CD4-positive, alpha-beta T cell (primary cell): ENCODE results near the gene NOTO. TPM values are rescaled to one million over a fixed set of nuclear protein-coding genes. Genes with fewer than 3 reads are reported as not detected.

ENCODE experiments used
- ATAC-seq: fragments of 200-7000 bp; cut with Tn5 transposase; one replicate; pipeline ENCODE4 v1.10.0; 2022; ENCODE audit warnings: mild to moderate bottlenecking; ENCODE audit not compliant: poor library complexity
- CTCF ChIA-PET: fragments of 350-600 bp; sonication (Branson Sonifier 250); formaldehyde crosslinking; loops from one replicate; lab custom pipeline; 2021; ENCODE audit warnings: antibody characterized with exemption, inconsistent platforms; lab: Charles Lee
- POLR2A ChIA-PET: fragments of 350-600 bp; sonication (Branson Sonifier 250); formaldehyde crosslinking; loops from one replicate; lab custom pipeline; 2021; ENCODE audit warnings: antibody characterized with exemption, inconsistent platforms; lab: Charles Lee
- DNase-seq, 14 experiments: peaks; one replicate each; pipeline ENCODE4 v3.0.0-alpha.2; 2013 to 2020; ENCODE audit warnings: mixed read lengths in 2 of 14
- H3K27ac ChIP-seq, 2 donors: one replicate each; pipeline versions ENCODE4 v1.5.1 to v1.7.0; 2013; ENCODE audit warnings: low read length in 2 of 2, low read depth in 1 of 2, mild to moderate bottlenecking in 1 of 2
- H3K27me3 ChIP-seq, 2 experiments: 1 replicate in 1 of 2; 2 replicates in 1 of 2; pipeline versions ENCODE4 v1.6.1 to v1.7.0; 2013; ENCODE audit warnings: low read length in 2 of 2, control low read depth in 1 of 2, mild to moderate bottlenecking in 1 of 2, moderate library complexity in 1 of 2; ENCODE audit not compliant: insufficient read depth in 2 of 2, control insufficient read depth in 1 of 2
- H3K36me3 ChIP-seq: one replicate; pipeline ENCODE4 v1.6.1; 2013; ENCODE audit warnings: low read length, control low read depth; ENCODE audit not compliant: insufficient read depth
- H3K4me1 ChIP-seq: one replicate; pipeline ENCODE4 v1.6.1; 2013; ENCODE audit warnings: low read length, control low read depth; ENCODE audit not compliant: insufficient read depth
- H3K4me3 ChIP-seq: one replicate; pipeline ENCODE4 v1.5.1; 2013; ENCODE audit warnings: mild to moderate bottlenecking, low read length, moderate library complexity
- H3K9me3 ChIP-seq, 2 experiments: 1 replicate in 1 of 2; 2 replicates in 1 of 2; pipeline versions ENCODE4 v1.6.1 to v1.7.0; 2013; ENCODE audit warnings: low read length in 2 of 2, mild to moderate bottlenecking in 2 of 2, control low read depth in 1 of 2, moderate library complexity in 1 of 2; ENCODE audit not compliant: control insufficient read depth in 1 of 2, insufficient read depth in 1 of 2
- H3K27ac Mint-ChIP-seq: one replicate; pipeline ENCODE4 v1.8.0; 2020; ENCODE audit warnings: mixed read lengths
- H3K27me3 Mint-ChIP-seq: one replicate; pipeline ENCODE4 v1.8.0; 2021; ENCODE audit warnings: mixed read lengths
- H3K36me3 Mint-ChIP-seq: one replicate; pipeline ENCODE4 v1.8.0; 2021; ENCODE audit warnings: low read depth, mixed read lengths
- H3K4me1 Mint-ChIP-seq: one replicate; pipeline ENCODE4 v1.8.0; 2021; ENCODE audit warnings: low read depth, mixed read lengths
- H3K4me3 Mint-ChIP-seq: one replicate; pipeline ENCODE4 v1.8.0; 2020; ENCODE audit warnings: mild to moderate bottlenecking, mixed read lengths
- H3K9me3 Mint-ChIP-seq: one replicate; pipeline ENCODE4 v1.8.0; 2020; ENCODE audit warnings: mixed read lengths
- CTCF ChIP-seq: fragments of 200-600 bp; IDR thresholded peaks from one replicate; pipeline ENCODE4 v1.8.0; 2022; ENCODE audit warnings: antibody characterized with exemption, mild to moderate bottlenecking
- intact Hi-C, 2 experiments: fragments of 100-400 bp; cut with DNase I in 1 of 2; cut with micrococcal nuclease in 1 of 2; formaldehyde crosslinking; loops; one replicate each; pipeline versions ENCODE4 v1.15.1 to v1.9.0; 2023 to 2025; cut with DNase I, micrococcal nuclease
- total RNA-seq, 174 experiments: library from RNA in 2 of 174; stranded (reverse) in 2 of 174; gene quantifications; one replicate each; pipeline ENCODE4 v1.2.3 and lab custom pipeline; 2021 to 2026

The NOTO gene
- total RNA-seq, 2 experiments from 2014 or later = not detected

GRCh38 chr2:73244580-73244979, 42.2 kb downstream of the NOTO start:
- H3K36me3 ChIP-seq = peaks cover 95% of the 10 kb centered on the region
- no peaks in the 10 kb centered on the region for H3K9me3 ChIP-seq
- CTCF ChIA-PET = no interaction called here
- peaks cover 93% of the 10 kb centered on the region for H3K36me3 Mint-ChIP-seq
- H3K27ac ChIP-seq = no peak overlapping the region
- POLR2A ChIA-PET = interaction anchor here (0.8 to 2.1 kb wide), 2 partner anchors 9 to 11 kb away, joined by 3 to 8 read pairs; partner anchors contain the start of gene CCT7
- peaks cover 10% of the 10 kb centered on the region for H3K4me1 Mint-ChIP-seq
- no peak for ATAC-seq
- no peaks in the 10 kb centered on the region for H3K4me1 ChIP-seq
- intact Hi-C loops = no loop called here
- H3K4me3 ChIP-seq = no peak overlapping the region
- no peaks in the 10 kb centered on the region for H3K27me3 Mint-ChIP-seq
- TF ChIP-seq CTCF = no peak
- no peaks in the 10 kb centered on the region for H3K9me3 Mint-ChIP-seq
- H3K27me3 ChIP-seq = no peaks in the 10 kb centered on the region
- no peak overlapping the region for H3K4me3 Mint-ChIP-seq
- no peak for DNase-seq
- H3K27ac Mint-ChIP-seq = peak overlapping the region; percentile 5

GRCh38 chr2:73246850-73247249, 44.5 kb downstream of the NOTO start:
- Histone ChIP-seq H3K9me3 (no peaks in the 10 kb centered on the region), H3K27me3 (no peaks in the 10 kb centered on the region), H3K4me1 (no peaks in the 10 kb centered on the region), H3K4me3 (no peak overlapping the region), H3K36me3 (peaks cover 95% of the 10 kb centered on the region), H3K27ac (no peak overlapping the region)
- Mint-ChIP-seq H3K4me3 (no peak overlapping the region), H3K36me3 (peaks cover 94% of the 10 kb centered on the region), H3K27ac (no peak overlapping the region), H3K9me3 (no peaks in the 10 kb centered on the region), H3K27me3 (no peaks in the 10 kb centered on the region), H3K4me1 (peaks cover 7% of the 10 kb centered on the region)
- CTCF ChIA-PET = interaction anchor here (1.2 kb wide), 1 partner anchor 69 kb away, joined by 3 read pairs; no protein-coding TSS in a partner anchor
- no peak for TF ChIP-seq CTCF
- ATAC-seq = no peak
- intact Hi-C loops = no loop called here
- POLR2A ChIA-PET = interaction anchor here (1.8 kb wide), 1 partner anchor 13 kb away, joined by 11 read pairs; the partner anchor contains the start of genes CCT7 and PRADC1
- no peak for DNase-seq

DNA sequence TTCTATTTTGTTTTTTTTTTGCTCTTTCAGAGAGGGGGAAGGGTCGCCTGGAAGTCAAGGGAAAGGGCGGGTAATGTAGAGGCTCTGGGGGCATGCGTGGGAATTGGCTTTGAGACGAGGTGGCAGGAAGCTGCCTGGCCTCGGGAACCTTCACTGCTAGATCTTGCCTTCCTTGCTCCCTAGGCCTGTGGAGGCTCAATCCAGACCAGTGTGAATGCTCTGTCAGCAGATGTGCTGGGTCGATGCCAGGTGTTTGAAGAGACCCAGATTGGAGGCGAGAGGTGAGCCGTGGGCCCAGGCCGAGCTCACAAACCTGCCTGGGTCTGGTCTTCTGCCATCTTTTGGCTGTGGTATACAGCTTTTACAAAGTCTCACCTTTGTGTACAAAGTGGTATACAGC, 47.3 kb downstream of the NOTO start:
- no peak overlapping the region for H3K27ac Mint-ChIP-seq
- no peak overlapping the region for H3K27ac ChIP-seq
- TF ChIP-seq CTCF = no peak
- intact Hi-C loops = loop anchor here in 1 of 2 experiments (2.0 kb wide), 1 partner anchor 19 kb away; no protein-coding TSS in a partner anchor
- H3K4me3 ChIP-seq = no peak overlapping the region
- H3K9me3 ChIP-seq = no peaks in the 10 kb centered on the region
- H3K4me3 Mint-ChIP-seq = no peak overlapping the region
- CTCF ChIA-PET = interaction anchor here (1.4 kb wide), 1 partner anchor 37 kb away, joined by 3 read pairs; no protein-coding TSS in a partner anchor
- H3K27me3 ChIP-seq = no peaks in the 10 kb centered on the region
- peaks cover 95% of the 10 kb centered on the region for H3K36me3 Mint-ChIP-seq
- no peaks in the 10 kb centered on the region for H3K27me3 Mint-ChIP-seq
- H3K9me3 Mint-ChIP-seq = no peaks in the 10 kb centered on the region
- DNase-seq (no peak), ATAC-seq (no peak)
- peaks cover 95% of the 10 kb centered on the region for H3K36me3 ChIP-seq
- H3K4me1 Mint-ChIP-seq = peaks cover 7% of the 10 kb centered on the region
- POLR2A ChIA-PET = no interaction called here
- no peaks in the 10 kb centered on the region for H3K4me1 ChIP-seq
